Measurements from ENCODE around the gene MCRIP1. TPM values are rescaled to one million over a fixed set of nuclear protein-coding genes. Genes with fewer than 3 reads are reported as not detected.

Gene MCRIP1
- total and polyA plus RNA-seq, 2 of the 8 experiments (the other 6 are each of a cell fraction or from before 2014, with no cell fraction given), result 103 to 151 TPM

GRCh38 chr17:81815646-81815986 is 17.5 kb downstream of the MCRIP1 start (continued):
- TF ChIP-seq CTBP2 (IDR thresholded peaks at IDR 0.05; ENCODE audit: borderline replicate concordance, insufficient read depth, insufficient read length, low read length), result no peak
- TF ChIP-seq CHD1 (IDR thresholded peaks at IDR 0.05; ENCODE audit: low read depth, low read length), result no peak
- no peak for TF ChIP-seq POLR2AphosphoS5 (IDR thresholded peaks at IDR 0.05; ENCODE audit: low read depth, low read length)
- no peak for TF ChIP-seq CHD2 (IDR thresholded peaks at IDR 0.05; ENCODE audit: low read length)
- no peak for TF ChIP-seq EP300 (IDR thresholded peaks at IDR 0.05; ENCODE audit: borderline replicate concordance in 1 of 2, low read depth in 2 of 2, low read length in 2 of 2)

All from H1 (cell line).